Stimulated activated naive CD8-positive, alpha-beta T cell treated with anti-CD3 and anti-CD28 coated beads, Interleukin-15, Interleukin-2, amounts not matched to agents 100 U/mL and 50 U/mL, for 24 hours (primary cell): ENCODE measurements around the gene OR8K5.
"Not testable (repeated sequence)": the region's sequence is repeated elsewhere in the genome, so short reads cannot be mapped to it uniquely, and the experiment has no call there.

Source experiments
- ATAC-seq: fragments of 150-1000 bp; cut with Tn5 transposase; one replicate; pipeline ENCODE4 v1.10.0; 2021
- DNase-seq: peaks from one replicate; pipeline ENCODE4 v3.0.0; 2021

Gene OR8K5

GRCh38 chr11:56160217-56160616 lies at the start of gene OR8K5:
TSS of gene OR8K5 (minus strand) at chr11:56160317. CDS start at chr11:56160317, 0 bp downstream.
- ATAC-seq (no peak), DNase-seq (no peak)

GRCh38 chr11:56207790-56208189 lies 47.7 kb upstream of the OR8K5 start:
- DNase-seq (no peak), ATAC-seq (no peak)

- DNase-seq, result no peak
- ATAC-seq, result no peak
These were observed 37.2 kb upstream of the OR8K5 start for GRCh38 chr11:56197367-56197766.

- ATAC-seq (no peak), DNase-seq (no peak)
These were observed 36.6 kb upstream of the OR8K5 start for GRCh38 chr11:56196705-56197104.

- DNase-seq (no peak), ATAC-seq (no peak)
These were observed 28.5 kb upstream of the OR8K5 start for GRCh38 chr11:56188602-56189001.

GRCh38 chr11:56183459-56183858 lies 23.3 kb upstream of the OR8K5 start:
- no peak for DNase-seq
- no peak for ATAC-seq

GRCh38 chr11:56176318-56176717 lies 16.2 kb upstream of the OR8K5 start, which contains the start of gene OR5J2:
TSS of gene OR5J2 (plus strand) at chr11:56176618. CDS start at chr11:56176618, 0 bp downstream.
- DNase-seq (no peak), ATAC-seq (no peak)

- ATAC-seq (no peak), DNase-seq (no peak)
These were observed 12.2 kb upstream of the OR8K5 start for GRCh38 chr11:56172256-56172830.

GRCh38 chr11:56163804-56164203 lies 3.7 kb upstream of the OR8K5 start:
- ATAC-seq, result no peak

GRCh38 chr11:56152333-56152732 lies 7.8 kb downstream of the OR8K5 start:
- no peak for DNase-seq

More at GRCh38 chr11:56163804-56164203, 3.7 kb upstream of the OR8K5 start:
- no peak for DNase-seq

GRCh38 chr11:56151376-56151775 lies 8.7 kb downstream of the OR8K5 start:
- no peak for DNase-seq
- no peak for ATAC-seq

More at GRCh38 chr11:56152333-56152732, 7.8 kb downstream of the OR8K5 start:
- no peak for ATAC-seq

- DNase-seq, ATAC-seq: not testable (repeated sequence)
These were observed 16.4 kb downstream of the OR8K5 start for GRCh38 chr11:56143681-56144080.

GRCh38 chr11:56140151-56140661 lies 19.9 kb downstream of the OR8K5 start, which contains the start of gene OR8J3:
TSS of gene OR8J3 (minus strand) at chr11:56140201. CDS start at chr11:56137718, 2,483 bp downstream.
- no peak for DNase-seq
- ATAC-seq, result no peak

GRCh38 chr11:56122073-56122472 lies 38.0 kb downstream of the OR8K5 start, which contains the start of gene OR8H3:
TSS of gene OR8H3 (plus strand) at chr11:56122373. CDS start at chr11:56122373, 0 bp downstream.
- no peak for DNase-seq
- ATAC-seq, result no peak
